HCT116 (cell line): ENCODE results near the gene RAB4B. TPM values are rescaled to one million over a fixed set of nuclear protein-coding genes. Genes with fewer than 3 reads are reported as not detected.

Experiments used
- ATAC-seq: fragments of 200-7000 bp; cut with Tn5 transposase; 2 replicates; pipeline ENCODE4 v1.9.1; 2020; ENCODE audit warnings: mild to moderate bottlenecking, moderate library complexity
- BruUV-seq: library from RNA; stranded (reverse); fragments of 400-500 nt; replicated peaks from 2 replicates; lab custom pipeline; 2021; lab: Mats Ljungman, UMichigan
- CTCF ChIA-PET: fragments of 300-600 bp; sonication (Branson Sonifier 250); formaldehyde crosslinking; loops from one replicate; lab custom pipeline; 2021; ENCODE audit warnings: antibody characterized with exemption; lab: Charles Lee
- POLR2A ChIA-PET: fragments of 300-600, 350-600 bp; sonication (Branson Sonifier 250); formaldehyde crosslinking; loops from one replicate; lab custom pipeline; 2021; ENCODE audit warnings: antibody characterized with exemption; lab: Charles Lee
- RAD21 ChIA-PET, 2 experiments: fragments of 300-600 bp; sonication (Branson Sonifier 250); formaldehyde crosslinking; loops; one replicate each; lab custom pipeline; 2023; ENCODE audit warnings: low total read pairs in 2 of 2; ENCODE audit not compliant: uncharacterized antibody in 2 of 2, unreplicated experiment in 2 of 2, low non-redundant PET in 1 of 2; lab: Charles Lee
- DNase-seq: peaks from one replicate; pipeline ENCODE4 v3.0.0-alpha.2; 2010; ENCODE audit warnings: low read depth, low spot score
- H2AFZ ChIP-seq: fragments of 200-600 bp; shearing (Covaris generic), sonication (generic); 2 replicates; pipeline ENCODE4 v1.6.1; 2017; ENCODE audit warnings: low read depth, mixed run types, mixed read lengths, antibody characterized with exemption, low read length; ENCODE audit not compliant: poor library complexity, severe bottlenecking
- H3K27ac ChIP-seq: 2 replicates; pipeline ENCODE4 v1.5.1; 2012; ENCODE audit warnings: low read depth, low read length
- H3K27me3 ChIP-seq: fragments of 200-600 bp; sonication (generic); 2 replicates; pipeline ENCODE4 v1.6.1; 2016; ENCODE audit warnings: mixed run types, low read length, mixed read lengths; ENCODE audit not compliant: insufficient read depth
- H3K36me3 ChIP-seq, 2 experiments: fragments of 200-500 bp in 1 of 2; fragments of 200-600 bp in 1 of 2; sonication (Bioruptor generic) in 1 of 2; sonication (generic) in 1 of 2; 2 replicates each; pipeline versions ENCODE4 v1.5.1 to v1.6.1; 2014 to 2016; ENCODE audit warnings: low read length in 2 of 2, inconsistent platforms in 1 of 2, mixed read lengths in 1 of 2, mixed run types in 1 of 2; ENCODE audit not compliant: insufficient read depth in 2 of 2, control insufficient read depth in 1 of 2
- H3K4me1 ChIP-seq, 2 experiments: fragments of 200-600 bp in 1 of 2; sonication (generic) in 1 of 2; 2 replicates each; pipeline versions ENCODE4 v1.5.1 to v1.6.1; 2012 to 2017; ENCODE audit warnings: low read length in 2 of 2, inconsistent platforms in 1 of 2, mild to moderate bottlenecking in 1 of 2, mixed read lengths in 1 of 2, mixed run types in 1 of 2, moderate library complexity in 1 of 2; ENCODE audit not compliant: insufficient read depth in 2 of 2, control insufficient read depth in 1 of 2
- H3K4me2 ChIP-seq: fragments of 200-600 bp; sonication (generic); 2 replicates; pipeline ENCODE4 v1.6.1; 2017; ENCODE audit warnings: mixed run types, low read length, mixed read lengths
- H3K4me3 ChIP-seq, 2 experiments: fragments of 200-600 bp in 1 of 2; sonication (generic) in 1 of 2; replicated peaks in 1 of 2; 2 replicates each; pipeline ENCODE4 v1.5.1; 2011 to 2016; ENCODE audit warnings: low read length in 2 of 2, control low read depth in 1 of 2, low read depth in 1 of 2, mild to moderate bottlenecking in 1 of 2, mixed read lengths in 1 of 2, mixed run types in 1 of 2
- H3K79me2 ChIP-seq: fragments of 200-600 bp; sonication (generic); 2 replicates; pipeline ENCODE4 v1.6.1; 2017; ENCODE audit warnings: mild to moderate bottlenecking, mixed run types, low read length, moderate library complexity, mixed read lengths; ENCODE audit not compliant: insufficient read depth
- H3K9ac ChIP-seq: fragments of 200-600 bp; sonication (generic); 2 replicates; pipeline ENCODE4 v1.6.1; 2016; ENCODE audit warnings: low read length, mixed read lengths
- H3K9me2 ChIP-seq: fragments of 200-600 bp; sonication (generic), shearing (Covaris generic); 2 replicates; pipeline ENCODE4 v1.6.1; 2017; ENCODE audit warnings: mixed run types, mild to moderate bottlenecking, moderate library complexity; ENCODE audit not compliant: insufficient read depth
- H3K9me3 ChIP-seq, 2 experiments: fragments of 200-500 bp in 1 of 2; fragments of 200-600 bp in 1 of 2; sonication (Bioruptor generic) in 1 of 2; sonication (generic) in 1 of 2; 2 replicates each; pipeline ENCODE4 v1.6.1; 2014 to 2017; ENCODE audit warnings: low read length in 2 of 2, mixed read lengths in 2 of 2, inconsistent platforms in 1 of 2, low read depth in 1 of 2, mild to moderate bottlenecking in 1 of 2, mixed run types in 1 of 2, moderate library complexity in 1 of 2; ENCODE audit not compliant: control insufficient read depth in 1 of 2, insufficient read depth in 1 of 2
- H4K20me1 ChIP-seq: fragments of 200-600 bp; sonication (generic), shearing (Covaris generic); 2 replicates; pipeline ENCODE4 v1.6.1; 2017; ENCODE audit warnings: mixed run types, mild to moderate bottlenecking, moderate library complexity; ENCODE audit not compliant: insufficient read depth
- CBX3 ChIP-seq: IDR thresholded peaks from 2 replicates; pipeline ENCODE4 v1.6.1; 2012; ENCODE audit warnings: low read depth
- CEBPB ChIP-seq: IDR thresholded peaks from 2 replicates; pipeline ENCODE4 v1.6.1; 2012; ENCODE audit warnings: low read depth
- ELF1 ChIP-seq: IDR thresholded peaks from 2 replicates; pipeline ENCODE4 v1.6.1; 2012; ENCODE audit warnings: low read depth, borderline replicate concordance
- FOSL1 ChIP-seq: IDR thresholded peaks from 2 replicates; pipeline ENCODE4 v1.6.1; 2012; ENCODE audit warnings: low read depth
- JUND ChIP-seq: IDR thresholded peaks from 2 replicates; pipeline ENCODE4 v1.6.1; 2012
- POLR2A ChIP-seq: IDR thresholded peaks from 2 replicates; pipeline ENCODE4 v1.7.0; 2011; ENCODE audit warnings: borderline replicate concordance; ENCODE audit not compliant: insufficient read depth, insufficient read length; ENCODE audit errors: extremely low read depth
- RAD21 ChIP-seq: IDR thresholded peaks from 2 replicates; pipeline ENCODE4 v1.6.1; 2012; ENCODE audit warnings: low read depth, mild to moderate bottlenecking
- SIN3A ChIP-seq: IDR thresholded peaks from 2 replicates; pipeline ENCODE4 v1.6.1; 2012; ENCODE audit warnings: low read depth
- SP1 ChIP-seq: IDR thresholded peaks from 2 replicates; pipeline ENCODE4 v1.6.1; 2012; ENCODE audit warnings: low read depth
- SRF ChIP-seq: IDR thresholded peaks from 2 replicates; pipeline ENCODE4 v1.6.1; 2012; ENCODE audit warnings: low read depth
- TCF7L2 ChIP-seq: IDR thresholded peaks from 2 replicates; pipeline ENCODE4 v1.7.0; 2011; ENCODE audit warnings: borderline replicate concordance, inconsistent platforms; ENCODE audit not compliant: insufficient read depth, insufficient read length; ENCODE audit errors: extremely low read depth
- YY1 ChIP-seq: IDR thresholded peaks from 2 replicates; pipeline ENCODE4 v1.6.1; 2011; ENCODE audit warnings: low read length, low read depth, moderate library complexity, mild to moderate bottlenecking; ENCODE audit not compliant: insufficient replicate concordance; ENCODE audit errors: extremely low read depth
- ZFX ChIP-seq: fragments of 450-650 bp; IDR thresholded peaks from 2 replicates; pipeline ENCODE4 v1.6.1; 2017
- ZNF274 ChIP-seq: fragments of 200-500 bp; sonication (Bioruptor generic); IDR thresholded peaks from 2 replicates; pipeline ENCODE4 v1.6.1; 2014; ENCODE audit warnings: mild to moderate bottlenecking, low read depth, low read length, inconsistent platforms
- intact Hi-C: fragments of 100-400 bp; cut with micrococcal nuclease; formaldehyde crosslinking; loops from 2 replicates; pipeline ENCODE4 v1.10.0; 2022
- total RNA-seq: library from RNA; stranded (reverse); gene quantifications from one replicate; pipeline ENCODE4 v1.2.1, GENCODE V29; 2021; ENCODE audit not compliant: unreplicated experiment
- TF ChIP-seq, protein P1 (sequence below): IDR thresholded peaks from 2 replicates; pipeline ENCODE4 v1.6.1; 2011; ENCODE audit warnings: mild to moderate bottlenecking, low read length, moderate library complexity; ENCODE audit not compliant: insufficient replicate concordance; ENCODE audit errors: extremely low read depth
- TF ChIP-seq, protein P2 (sequence below): IDR thresholded peaks from 2 replicates; pipeline ENCODE4 v1.6.1; 2012; ENCODE audit warnings: low read depth
- TF ChIP-seq, protein P3 (sequence below): IDR thresholded peaks from 2 replicates; pipeline ENCODE4 v1.6.1; 2012

Gene RAB4B
- total RNA-seq, 1 experiment from 2014 or later: 18.7 TPM

DNA sequence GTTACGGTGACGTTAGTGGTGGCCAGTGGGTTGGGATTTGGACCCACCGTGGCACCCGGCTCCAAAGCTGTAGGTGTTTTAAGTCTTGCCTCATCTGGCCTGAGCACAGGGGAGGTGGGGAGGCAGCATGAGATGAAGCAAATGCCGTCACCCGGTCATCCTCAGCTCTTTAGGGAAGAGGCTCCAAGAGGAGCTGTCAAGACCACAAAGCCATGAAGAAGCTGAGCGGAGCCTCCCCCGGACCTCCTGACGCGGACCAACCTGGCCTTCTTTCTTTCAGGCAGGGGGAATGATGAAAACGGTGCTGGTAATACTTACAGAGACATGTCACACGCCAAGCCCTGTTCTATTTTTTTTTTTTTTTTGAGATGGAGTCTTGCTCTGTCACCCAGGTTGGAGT is 35.2 kb upstream of the RAB4B start:
- ChIA-PET POLR2A (interaction anchor here (1.1 to 2.2 kb wide), 2 partner anchors 8 to 9 kb away, joined by 3 to 7 read pairs; partner anchors contain the start of gene ACTMAP), CTCF (interaction anchor here (0.7 kb wide), 1 partner anchor 508 kb away, joined by 3 read pairs; no protein-coding TSS in a partner anchor), RAD21 (no interaction called here)
- no peak overlapping the region for H3K4me3 ChIP-seq
- no peaks in the 10 kb centered on the region for H4K20me1 ChIP-seq
- H2AFZ ChIP-seq: no peak overlapping the region
- ATAC-seq (no peak), DNase-seq (no peak)
- no peaks in the 10 kb centered on the region for H3K9me3 ChIP-seq
- no peaks in the 10 kb centered on the region for H3K36me3 ChIP-seq
- H3K27me3 ChIP-seq: no peaks in the 10 kb centered on the region
- H3K27ac ChIP-seq: no peak overlapping the region
- BruUV-seq: no TSS peak
- H3K4me2 ChIP-seq: no peak overlapping the region
- intact Hi-C loops: no loop called here
- TF ChIP-seq, protein P1, sequence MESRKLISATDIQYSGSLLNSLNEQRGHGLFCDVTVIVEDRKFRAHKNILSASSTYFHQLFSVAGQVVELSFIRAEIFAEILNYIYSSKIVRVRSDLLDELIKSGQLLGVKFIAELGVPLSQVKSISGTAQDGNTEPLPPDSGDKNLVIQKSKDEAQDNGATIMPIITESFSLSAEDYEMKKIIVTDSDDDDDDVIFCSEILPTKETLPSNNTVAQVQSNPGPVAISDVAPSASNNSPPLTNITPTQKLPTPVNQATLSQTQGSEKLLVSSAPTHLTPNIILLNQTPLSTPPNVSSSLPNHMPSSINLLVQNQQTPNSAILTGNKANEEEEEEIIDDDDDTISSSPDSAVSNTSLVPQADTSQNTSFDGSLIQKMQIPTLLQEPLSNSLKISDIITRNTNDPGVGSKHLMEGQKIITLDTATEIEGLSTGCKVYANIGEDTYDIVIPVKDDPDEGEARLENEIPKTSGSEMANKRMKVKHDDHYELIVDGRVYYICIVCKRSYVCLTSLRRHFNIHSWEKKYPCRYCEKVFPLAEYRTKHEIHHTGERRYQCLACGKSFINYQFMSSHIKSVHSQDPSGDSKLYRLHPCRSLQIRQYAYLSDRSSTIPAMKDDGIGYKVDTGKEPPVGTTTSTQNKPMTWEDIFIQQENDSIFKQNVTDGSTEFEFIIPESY: no peak
- TF ChIP-seq ZNF274 (no peak), SIN3A (no peak), TCF7L2 (no peak), RAD21 (no peak), CEBPB (no peak), SP1 (no peak), JUND (no peak), SRF (no peak), POLR2A (no peak), FOSL1 (no peak), ZFX (no peak), CBX3 (no peak), ELF1 (no peak), YY1 (no peak)
- TF ChIP-seq, protein P2, sequence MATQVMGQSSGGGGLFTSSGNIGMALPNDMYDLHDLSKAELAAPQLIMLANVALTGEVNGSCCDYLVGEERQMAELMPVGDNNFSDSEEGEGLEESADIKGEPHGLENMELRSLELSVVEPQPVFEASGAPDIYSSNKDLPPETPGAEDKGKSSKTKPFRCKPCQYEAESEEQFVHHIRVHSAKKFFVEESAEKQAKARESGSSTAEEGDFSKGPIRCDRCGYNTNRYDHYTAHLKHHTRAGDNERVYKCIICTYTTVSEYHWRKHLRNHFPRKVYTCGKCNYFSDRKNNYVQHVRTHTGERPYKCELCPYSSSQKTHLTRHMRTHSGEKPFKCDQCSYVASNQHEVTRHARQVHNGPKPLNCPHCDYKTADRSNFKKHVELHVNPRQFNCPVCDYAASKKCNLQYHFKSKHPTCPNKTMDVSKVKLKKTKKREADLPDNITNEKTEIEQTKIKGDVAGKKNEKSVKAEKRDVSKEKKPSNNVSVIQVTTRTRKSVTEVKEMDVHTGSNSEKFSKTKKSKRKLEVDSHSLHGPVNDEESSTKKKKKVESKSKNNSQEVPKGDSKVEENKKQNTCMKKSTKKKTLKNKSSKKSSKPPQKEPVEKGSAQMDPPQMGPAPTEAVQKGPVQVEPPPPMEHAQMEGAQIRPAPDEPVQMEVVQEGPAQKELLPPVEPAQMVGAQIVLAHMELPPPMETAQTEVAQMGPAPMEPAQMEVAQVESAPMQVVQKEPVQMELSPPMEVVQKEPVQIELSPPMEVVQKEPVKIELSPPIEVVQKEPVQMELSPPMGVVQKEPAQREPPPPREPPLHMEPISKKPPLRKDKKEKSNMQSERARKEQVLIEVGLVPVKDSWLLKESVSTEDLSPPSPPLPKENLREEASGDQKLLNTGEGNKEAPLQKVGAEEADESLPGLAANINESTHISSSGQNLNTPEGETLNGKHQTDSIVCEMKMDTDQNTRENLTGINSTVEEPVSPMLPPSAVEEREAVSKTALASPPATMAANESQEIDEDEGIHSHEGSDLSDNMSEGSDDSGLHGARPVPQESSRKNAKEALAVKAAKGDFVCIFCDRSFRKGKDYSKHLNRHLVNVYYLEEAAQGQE: no peak
- TF ChIP-seq, protein P3, sequence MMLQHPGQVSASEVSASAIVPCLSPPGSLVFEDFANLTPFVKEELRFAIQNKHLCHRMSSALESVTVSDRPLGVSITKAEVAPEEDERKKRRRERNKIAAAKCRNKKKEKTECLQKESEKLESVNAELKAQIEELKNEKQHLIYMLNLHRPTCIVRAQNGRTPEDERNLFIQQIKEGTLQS: no peak
- H3K4me1 ChIP-seq: peaks cover 7 to 11% of the 10 kb centered on the region in 2 experiments; a peak in 2 of 4 replicates
- H3K9ac ChIP-seq: no peak overlapping the region
- H3K79me2 ChIP-seq: no peaks in the 10 kb centered on the region
- no peaks in the 10 kb centered on the region for H3K9me2 ChIP-seq
